NAMALWA (cell line): ENCODE measurements around the gene RALGAPA2.
"Not testable (repeated sequence)": the region's sequence is repeated elsewhere in the genome, so short reads cannot be mapped to it uniquely, and the experiment has no call there.

Experiments used
- DNase-seq: peaks from one replicate; pipeline ENCODE4 v3.0.0-alpha.2; 2015; ENCODE audit warnings: low spot score

Gene RALGAPA2

GRCh38 chr20:20366876-20367574 lies 345.4 kb downstream of the RALGAPA2 start:
- DNase-seq, result no peak

- DNase-seq, result no peak
Observed at GRCh38 chr20:20366551-20366875, 345.9 kb downstream of the RALGAPA2 start.

GRCh38 chr20:20365480-20366161 lies 346.8 kb downstream of the RALGAPA2 start:
- DNase-seq, result no peak

- DNase-seq, result no peak
Observed at GRCh38 chr20:20364593-20365479, 347.6 kb downstream of the RALGAPA2 start.

- DNase-seq, result no peak
Observed at GRCh38 chr20:20363799-20364592, 348.4 kb downstream of the RALGAPA2 start.

- no peak for DNase-seq
Observed at GRCh38 chr20:20363434-20363798, 349.0 kb downstream of the RALGAPA2 start.

GRCh38 chr20:20362774-20363433 lies 349.5 kb downstream of the RALGAPA2 start:
- DNase-seq, result no peak

- DNase-seq, result peak; percentile 76
Observed at GRCh38 chr20:20360464-20360863, 352.0 kb downstream of the RALGAPA2 start.

- no peak for DNase-seq
Observed at GRCh38 chr20:20359628-20360027, 352.8 kb downstream of the RALGAPA2 start.

GRCh38 chr20:20358801-20359200 lies 353.6 kb downstream of the RALGAPA2 start:
- DNase-seq, result no peak

- DNase-seq, result not testable (repeated sequence)
Observed at GRCh38 chr20:20355503-20355902, 356.9 kb downstream of the RALGAPA2 start.

- DNase-seq, result no peak
Observed at GRCh38 chr20:20353576-20353975, 358.9 kb downstream of the RALGAPA2 start.

GRCh38 chr20:20344476-20344875 lies 368.0 kb downstream of the RALGAPA2 start:
- no peak for DNase-seq

GRCh38 chr20:20343932-20344331 lies 368.5 kb downstream of the RALGAPA2 start:
- DNase-seq, result no peak
